Gastroesophageal sphincter (tissue), 3 donors: ENCODE measurements around the gene TNS1.
A peak's percentile ranks its signal among the peaks of the same experiment; 100 is the strongest.

Experiments
- EP300 ChIP-seq: sonication (generic); formaldehyde crosslinking; IDR thresholded peaks from one replicate; pipeline ENCODE4 v1.6.1; 2017; ENCODE audit warnings: antibody characterized with exemption, mild to moderate bottlenecking
- POLR2A ChIP-seq, 2 donors: fragments of 450-650 bp; IDR thresholded peaks; one replicate each; pipeline ENCODE4 v1.6.1; 2017; ENCODE audit warnings: antibody characterized with exemption in 2 of 2, mild to moderate bottlenecking in 2 of 2, moderate library complexity in 1 of 2
- POLR2AphosphoS5 ChIP-seq: sonication (generic); formaldehyde crosslinking; IDR thresholded peaks from one replicate; pipeline ENCODE4 v1.6.1; 2017; ENCODE audit warnings: antibody characterized with exemption
- TF ChIP-seq, protein P1 (sequence below), 4 experiments: fragments of 200-600 bp in 2 of 4; fragments of 450-650 bp in 2 of 4; sonication (generic) in 1 of 4; IDR thresholded peaks; one replicate each; pipeline ENCODE4 v1.5.1; 2017 to 2019; ENCODE audit warnings: antibody characterized with exemption in 4 of 4, mild to moderate bottlenecking in 2 of 4, moderate library complexity in 2 of 4

DNA sequence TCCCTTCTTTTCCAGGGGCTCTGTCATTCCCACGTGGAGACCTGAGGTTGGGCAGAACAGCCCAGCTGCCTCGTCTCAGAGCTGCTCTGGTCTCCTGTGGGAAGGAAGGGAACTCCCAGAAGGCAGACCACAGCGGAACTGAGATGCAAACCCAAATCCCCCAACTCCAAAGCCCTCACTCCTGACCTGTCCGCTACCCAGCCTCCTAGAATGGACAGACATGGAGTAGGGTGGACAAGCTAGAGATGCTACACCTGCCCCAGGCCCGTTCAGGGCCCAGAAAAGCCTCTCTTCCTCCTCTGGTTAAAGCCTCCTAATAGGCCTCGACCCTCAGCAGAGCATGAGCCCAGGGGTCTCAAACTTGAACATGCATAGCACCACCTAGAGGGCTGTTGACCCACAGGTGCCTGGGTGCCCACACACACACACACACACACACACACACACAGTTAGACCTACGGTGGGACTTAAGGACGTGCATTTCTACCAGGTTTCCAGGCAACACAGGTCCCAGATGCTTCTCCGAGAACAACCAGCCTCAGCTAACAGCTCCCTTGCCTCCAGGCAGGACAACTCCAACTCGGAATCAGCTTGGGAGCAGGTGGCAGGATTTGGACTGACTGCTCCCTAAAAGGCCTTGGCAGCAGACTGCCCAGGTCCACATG lies 93.5 kb downstream of the TNS1 start:
- TF ChIP-seq, protein P1, sequence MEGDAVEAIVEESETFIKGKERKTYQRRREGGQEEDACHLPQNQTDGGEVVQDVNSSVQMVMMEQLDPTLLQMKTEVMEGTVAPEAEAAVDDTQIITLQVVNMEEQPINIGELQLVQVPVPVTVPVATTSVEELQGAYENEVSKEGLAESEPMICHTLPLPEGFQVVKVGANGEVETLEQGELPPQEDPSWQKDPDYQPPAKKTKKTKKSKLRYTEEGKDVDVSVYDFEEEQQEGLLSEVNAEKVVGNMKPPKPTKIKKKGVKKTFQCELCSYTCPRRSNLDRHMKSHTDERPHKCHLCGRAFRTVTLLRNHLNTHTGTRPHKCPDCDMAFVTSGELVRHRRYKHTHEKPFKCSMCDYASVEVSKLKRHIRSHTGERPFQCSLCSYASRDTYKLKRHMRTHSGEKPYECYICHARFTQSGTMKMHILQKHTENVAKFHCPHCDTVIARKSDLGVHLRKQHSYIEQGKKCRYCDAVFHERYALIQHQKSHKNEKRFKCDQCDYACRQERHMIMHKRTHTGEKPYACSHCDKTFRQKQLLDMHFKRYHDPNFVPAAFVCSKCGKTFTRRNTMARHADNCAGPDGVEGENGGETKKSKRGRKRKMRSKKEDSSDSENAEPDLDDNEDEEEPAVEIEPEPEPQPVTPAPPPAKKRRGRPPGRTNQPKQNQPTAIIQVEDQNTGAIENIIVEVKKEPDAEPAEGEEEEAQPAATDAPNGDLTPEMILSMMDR (IDR thresholded peaks at IDR 0.05), result peak in 1 of 4 experiments; percentile 5
- TF ChIP-seq POLR2AphosphoS5 (no peak), EP300 (no peak), POLR2A (IDR thresholded peaks at IDR 0.05) (no peak)
